ENCODE data around the gene KAT2B. TPM values are rescaled to one million over a fixed set of nuclear protein-coding genes. Genes with fewer than 3 reads are reported as not detected.

The KAT2B gene
- total RNA-seq, 1 experiment from 2014 or later: 5.5 TPM

DNA sequence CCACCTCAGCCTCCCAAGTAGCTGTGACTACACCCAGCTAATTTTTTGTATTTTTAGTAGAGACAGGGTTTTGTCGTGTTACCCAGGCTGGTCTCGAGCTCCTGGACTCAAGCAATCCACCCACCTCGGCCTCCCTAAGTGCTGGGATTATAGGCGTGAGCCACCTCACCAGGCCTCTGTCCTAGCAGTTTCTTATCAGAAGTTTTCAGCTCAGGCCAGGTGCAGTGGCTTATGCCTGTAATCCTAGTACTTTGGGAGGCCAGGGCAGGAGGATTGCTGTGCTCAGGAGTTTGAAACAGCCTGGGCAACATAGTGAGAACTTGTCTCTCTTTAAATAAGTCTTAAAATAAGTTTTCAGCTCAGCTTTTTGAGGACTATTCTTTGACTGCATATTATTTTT is 97.4 kb downstream of the KAT2B start:
- no peak for DNase-seq (ENCODE audit: extremely low read depth, low read depth)

DNA sequence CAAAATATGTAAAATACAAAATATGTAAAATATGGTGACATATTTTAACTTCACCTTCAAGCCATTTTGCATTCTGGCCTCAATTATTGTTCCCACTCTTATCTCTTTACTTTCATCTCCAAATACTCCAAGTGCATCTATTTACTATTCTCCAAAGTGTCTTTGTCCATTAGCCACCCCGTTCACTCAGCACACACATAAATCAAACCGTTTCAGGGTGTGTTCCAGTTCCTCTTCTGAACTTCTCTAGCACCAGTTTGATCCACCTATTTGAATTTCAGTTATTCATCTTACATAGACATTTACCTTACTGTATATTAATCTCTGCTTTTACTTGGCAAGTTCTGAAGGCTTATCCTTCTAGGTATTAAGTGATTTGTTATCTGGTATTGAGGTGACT is 100.6 kb downstream of the KAT2B start:
- DNase-seq (ENCODE audit: extremely low read depth, low read depth): no peak

DNA sequence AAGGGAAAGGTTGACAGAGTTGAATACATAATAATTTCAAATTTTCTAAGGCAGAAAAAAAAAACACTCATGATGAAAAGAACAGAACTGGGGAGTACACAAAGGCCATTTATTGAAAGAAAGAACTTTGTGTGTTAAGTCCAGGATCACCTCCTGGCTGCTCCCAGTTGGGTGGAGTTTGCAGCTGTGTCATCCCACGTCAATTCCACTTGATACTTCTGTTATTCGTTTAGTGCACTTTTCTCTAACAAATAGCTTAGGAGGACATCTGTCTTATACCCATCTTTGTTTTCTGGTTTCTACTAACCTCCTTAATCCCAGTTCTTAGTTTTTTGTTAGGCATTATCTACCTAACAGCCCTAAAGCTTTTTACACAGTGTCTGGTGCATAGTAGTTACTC is 101.1 kb downstream of the KAT2B start:
- no peak for DNase-seq (ENCODE audit: extremely low read depth, low read depth)

- DNase-seq (ENCODE audit: extremely low read depth, low read depth): no peak
Measured at GRCh38 chr3:20141851-20142250, 101.6 kb downstream of the KAT2B start.

DNA sequence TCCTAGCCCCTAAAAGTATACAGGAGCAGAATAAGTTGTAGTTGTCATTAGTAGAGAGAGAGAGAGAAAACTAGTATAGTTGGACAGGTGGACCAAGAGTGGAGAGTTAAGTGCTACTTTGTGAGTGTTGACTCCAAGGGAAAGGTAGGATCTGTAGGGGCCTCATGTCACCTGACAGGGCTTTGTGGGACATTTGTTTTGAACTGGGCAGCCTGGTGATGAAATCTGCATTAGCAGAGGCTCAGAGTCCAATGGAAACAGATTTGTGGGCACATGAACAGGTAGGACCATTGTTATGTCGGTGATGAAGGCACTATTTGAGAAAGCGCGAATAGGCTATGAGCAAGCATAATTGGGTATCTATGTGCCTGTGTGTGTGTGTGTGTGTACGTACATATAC is 102.3 kb downstream of the KAT2B start:
- no peak for DNase-seq (ENCODE audit: extremely low read depth, low read depth)

- no peak for DNase-seq (ENCODE audit: extremely low read depth, low read depth)
Measured at GRCh38 chr3:20143519-20143918, 103.3 kb downstream of the KAT2B start.

DNA sequence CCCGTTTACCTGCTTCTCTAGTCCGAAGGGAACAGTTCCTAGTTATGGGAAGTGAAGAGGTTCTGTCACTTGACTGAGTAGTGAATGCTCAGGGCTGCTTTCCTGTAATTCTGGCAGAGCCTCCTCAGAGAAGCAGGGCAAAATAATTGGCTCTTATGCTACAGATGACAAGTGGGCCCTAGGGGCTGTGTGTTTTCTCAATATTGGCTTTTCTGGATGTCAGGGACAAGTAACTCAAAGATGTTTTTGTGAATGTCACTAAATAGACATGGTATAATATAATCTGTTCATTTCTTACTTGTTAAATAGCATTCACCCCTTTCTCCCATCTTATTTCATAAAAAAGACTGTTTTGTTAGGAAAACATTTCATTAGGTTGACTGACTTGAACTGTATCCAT is 105.6 kb downstream of the KAT2B start:
- DNase-seq (ENCODE audit: extremely low read depth, low read depth): no peak

GRCh38 chr3:20146301-20146700 is 106.1 kb downstream of the KAT2B start:
- no peak for DNase-seq (ENCODE audit: extremely low read depth, low read depth)

GRCh38 chr3:20147361-20147760 is 107.1 kb downstream of the KAT2B start:
- no peak for DNase-seq (ENCODE audit: extremely low read depth, low read depth)

GRCh38 chr3:20148466-20148865 is 108.2 kb downstream of the KAT2B start:
- DNase-seq (ENCODE audit: extremely low read depth, low read depth): no peak

DNA sequence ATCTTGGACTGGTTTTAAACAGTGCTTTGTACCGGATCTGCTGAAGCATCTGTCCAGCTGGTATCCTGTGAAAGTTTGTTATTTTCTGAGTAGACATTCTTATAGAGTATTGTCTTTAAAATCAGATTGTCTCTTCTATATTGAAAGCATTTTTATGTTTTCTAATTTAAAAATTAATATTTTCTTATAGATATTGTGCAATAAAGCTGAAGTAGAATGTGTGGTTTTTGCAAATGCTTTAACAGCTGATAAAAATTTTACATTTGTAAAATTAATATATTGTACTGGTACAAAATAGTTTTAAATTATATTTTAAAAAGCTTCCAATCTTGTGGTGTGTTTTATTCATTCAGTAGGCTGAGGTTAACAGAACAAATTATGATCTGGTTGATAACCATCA is 113.8 kb downstream of the KAT2B start:
- no peak for DNase-seq (ENCODE audit: extremely low read depth, low read depth)

GRCh38 chr3:20154928-20155327 is 114.7 kb downstream of the KAT2B start:
- DNase-seq (ENCODE audit: extremely low read depth, low read depth): no peak

GRCh38 chr3:20160230-20160629 is 120.0 kb downstream of the KAT2B start:
- no peak for DNase-seq (ENCODE audit: extremely low read depth, low read depth)

DNA sequence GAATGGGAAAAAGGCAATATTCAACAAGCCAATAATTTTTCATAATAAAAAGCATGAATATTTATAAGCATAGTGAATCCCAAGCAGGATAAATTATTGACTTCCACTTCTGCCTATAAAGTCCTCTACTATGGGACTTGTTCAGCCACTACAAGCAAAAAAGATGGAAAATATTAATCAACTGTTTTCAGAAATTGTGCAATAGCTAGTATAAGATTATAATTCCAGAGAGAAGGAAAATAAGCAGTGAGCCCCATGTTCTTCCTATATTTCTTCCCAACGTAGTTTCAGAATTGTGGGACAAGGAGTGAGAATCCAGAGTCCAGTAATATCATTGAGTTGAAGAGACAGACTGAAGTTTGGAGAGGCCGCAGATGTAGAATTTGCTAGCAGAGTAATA is 121.5 kb downstream of the KAT2B start:
- DNase-seq (ENCODE audit: extremely low read depth, low read depth): no peak

GRCh38 chr3:20173844-20174410 is 133.7 kb downstream of the KAT2B start:
- DNase-seq (ENCODE audit: extremely low read depth, low read depth): no peak

GRCh38 chr3:20181276-20181675 is 141.0 kb downstream of the KAT2B start:
- DNase-seq (ENCODE audit: extremely low read depth, low read depth): no peak

DNA sequence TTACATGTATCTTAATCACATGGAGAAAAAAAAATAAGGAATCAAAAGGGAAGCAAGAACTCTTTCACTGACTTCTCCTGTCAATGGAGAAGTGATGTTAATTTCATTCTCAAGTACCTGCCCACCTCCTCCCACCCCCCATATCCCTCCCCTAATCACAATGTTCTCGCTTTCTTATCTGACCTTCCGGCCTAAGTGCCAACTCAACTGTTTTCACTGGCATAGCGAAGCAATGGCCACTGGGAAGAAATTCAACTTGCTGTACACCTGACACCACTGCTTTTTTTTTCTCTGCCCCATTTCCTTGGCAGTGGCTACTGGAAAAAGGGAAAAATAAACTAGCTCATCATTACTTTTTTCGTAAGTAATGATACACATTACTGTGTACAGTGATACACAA is 142.0 kb downstream of the KAT2B start:
- DNase-seq (ENCODE audit: extremely low read depth, low read depth): no peak

- no peak for DNase-seq (ENCODE audit: extremely low read depth, low read depth)
Measured at GRCh38 chr3:20185331-20185678, 145.1 kb downstream of the KAT2B start.

DNA sequence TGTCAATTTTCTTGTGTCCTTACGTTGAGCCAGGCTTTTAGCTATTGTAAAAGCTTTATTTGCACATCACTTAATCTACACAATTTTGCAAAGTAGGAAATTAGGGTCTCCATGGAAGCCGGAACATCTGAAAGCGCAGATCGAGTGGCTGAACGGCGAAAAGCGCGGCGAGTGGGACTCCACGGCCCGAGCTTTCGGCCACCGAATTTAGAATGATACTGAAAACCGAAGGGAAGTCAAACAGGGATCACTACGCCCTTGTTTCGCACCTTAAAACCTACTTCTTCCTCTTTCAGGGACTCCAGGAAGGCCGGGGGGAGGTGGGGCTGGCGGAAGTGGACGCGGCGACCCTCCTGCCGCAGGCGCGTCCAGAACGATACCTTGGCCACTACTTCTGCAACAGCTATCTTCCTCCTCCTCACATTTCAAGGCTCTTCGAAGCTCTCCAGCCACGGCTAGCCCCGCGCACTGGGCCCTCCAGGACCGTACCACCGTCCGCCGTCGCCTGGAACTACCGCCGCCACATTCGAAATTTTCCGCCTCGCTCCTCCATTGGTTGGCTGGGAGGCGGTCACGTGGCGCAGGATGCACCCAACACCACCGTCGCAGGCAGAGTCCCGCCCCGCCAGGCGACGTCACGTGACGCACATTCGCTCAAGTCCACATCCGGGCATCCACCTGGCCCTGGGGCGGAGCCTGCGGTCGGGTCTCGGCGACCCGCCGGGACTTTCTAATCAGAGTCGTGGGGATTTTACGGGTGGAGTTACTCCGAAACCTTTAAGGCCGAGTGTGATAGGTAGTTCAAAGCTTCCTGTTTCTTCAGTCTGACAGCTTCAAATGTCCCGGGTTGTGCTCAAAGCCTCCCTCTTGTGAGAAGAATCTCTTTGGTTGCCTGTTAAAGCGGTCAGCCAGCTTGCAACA is 145.7 kb downstream of the KAT2B start, which contains the start of gene SGO1:
TSS of gene SGO1 (minus strand) at position 528 of the 921 bp plus-strand sequence. CDS start 2,179 bp downstream, outside the sequence.
- DNase-seq (ENCODE audit: extremely low read depth, low read depth): peak; percentile 93

GRCh38 chr3:20186600-20187004 is 146.4 kb downstream of the KAT2B start:
- DNase-seq (ENCODE audit: extremely low read depth, low read depth): no peak

GRCh38 chr3:20190991-20191390 is 150.7 kb downstream of the KAT2B start:
- no peak for DNase-seq (ENCODE audit: extremely low read depth, low read depth)

DNA sequence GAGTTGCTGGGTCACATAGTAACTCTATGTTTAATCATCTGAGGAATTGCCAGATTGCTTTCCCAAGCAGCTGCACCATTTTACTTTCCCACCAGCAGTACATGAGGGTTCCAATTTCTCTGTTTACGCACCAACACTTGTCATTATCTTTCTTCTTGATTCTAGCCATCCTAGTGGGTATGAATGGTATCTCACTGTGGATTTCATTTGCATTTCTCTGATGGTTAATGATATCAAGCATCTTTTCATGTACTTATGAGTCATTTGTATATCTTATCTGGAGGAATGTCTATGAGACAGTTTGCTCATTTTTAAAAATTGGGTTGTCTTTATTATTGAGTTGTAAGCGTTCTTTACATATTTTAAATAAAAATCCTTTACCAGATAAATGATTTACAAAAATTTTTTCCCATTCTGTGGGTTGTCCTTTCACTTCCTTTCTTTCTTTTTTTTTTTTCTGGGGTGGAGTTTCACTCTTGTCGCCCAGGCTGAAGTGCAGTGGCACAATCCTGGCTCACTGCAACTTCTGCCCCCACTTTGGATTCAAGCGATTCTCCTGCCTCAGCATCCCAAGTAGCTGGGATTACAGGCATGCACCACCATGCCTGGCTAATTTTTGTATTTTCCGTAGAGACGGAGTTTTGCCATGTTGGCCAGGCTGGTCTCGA is 154.7 kb downstream of the KAT2B start:
- DNase-seq (ENCODE audit: extremely low read depth, low read depth): no peak

All from NCI-H460 (cell line).